ENCODE results near the gene TBCCD1. TPM values are rescaled to one million over a fixed set of nuclear protein-coding genes. Genes with fewer than 3 reads are reported as not detected.
"Not testable (repeated sequence)": the region's sequence is repeated elsewhere in the genome, so short reads cannot be mapped to it uniquely, and the experiment has no call there.

Gene TBCCD1
- total RNA-seq, 1 experiment from 2014 or later = 14.5 TPM

GRCh38 chr3:186502138-186502948 lies 64.8 kb downstream of the TBCCD1 start:
- Histone ChIP-seq H3K4me1 (ENCODE audit: control insufficient read depth, insufficient read depth, low read length) (no peaks in the 10 kb centered on the region), H3K27me3 (ENCODE audit: control insufficient read depth, insufficient read depth, low read length) (peaks cover 32% of the 10 kb centered on the region), H3K4me3 (ENCODE audit: low read depth in 2 of 2, low read length in 2 of 2) (peak overlapping the region in 1 of 2 experiments; percentile 11; a peak in 1 of 4 replicates), H3K27ac (ENCODE audit: low read length) (no peak overlapping the region), H3K9me3 (ENCODE audit: control insufficient read depth, insufficient read depth, low read depth, low read length) (no peaks in the 10 kb centered on the region), H3K36me3 (ENCODE audit: control insufficient read depth, insufficient read depth, low read length) (no peaks in the 10 kb centered on the region)
- intact Hi-C loops (cut with micrococcal nuclease; ENCODE audit: unreplicated experiment) (no loop called here), in situ Hi-C loops (cut with HindIII; ENCODE audit: low pct_unique_long_range_greater_than_20kb, low sequenced_read_pairs) (no loop called here)
- ChIA-PET POLR2A (no interaction called here), CTCF (no interaction called here)
- DNase-seq (ENCODE audit: low read depth, low spot score) = no peak
- TF ChIP-seq SIN3A (IDR thresholded peaks at IDR 0.05; ENCODE audit: borderline replicate concordance, insufficient read depth, low read depth, low read length) (no peak), TCF7L2 (IDR thresholded peaks at IDR 0.05; ENCODE audit: low read depth, low read length) (no peak), POLR2AphosphoS5 (IDR thresholded peaks at IDR 0.05; ENCODE audit: low read depth, low read length) (no peak), CTCF (IDR thresholded peaks at IDR 0.05) (no peak)
- TF ChIP-seq, protein P1, sequence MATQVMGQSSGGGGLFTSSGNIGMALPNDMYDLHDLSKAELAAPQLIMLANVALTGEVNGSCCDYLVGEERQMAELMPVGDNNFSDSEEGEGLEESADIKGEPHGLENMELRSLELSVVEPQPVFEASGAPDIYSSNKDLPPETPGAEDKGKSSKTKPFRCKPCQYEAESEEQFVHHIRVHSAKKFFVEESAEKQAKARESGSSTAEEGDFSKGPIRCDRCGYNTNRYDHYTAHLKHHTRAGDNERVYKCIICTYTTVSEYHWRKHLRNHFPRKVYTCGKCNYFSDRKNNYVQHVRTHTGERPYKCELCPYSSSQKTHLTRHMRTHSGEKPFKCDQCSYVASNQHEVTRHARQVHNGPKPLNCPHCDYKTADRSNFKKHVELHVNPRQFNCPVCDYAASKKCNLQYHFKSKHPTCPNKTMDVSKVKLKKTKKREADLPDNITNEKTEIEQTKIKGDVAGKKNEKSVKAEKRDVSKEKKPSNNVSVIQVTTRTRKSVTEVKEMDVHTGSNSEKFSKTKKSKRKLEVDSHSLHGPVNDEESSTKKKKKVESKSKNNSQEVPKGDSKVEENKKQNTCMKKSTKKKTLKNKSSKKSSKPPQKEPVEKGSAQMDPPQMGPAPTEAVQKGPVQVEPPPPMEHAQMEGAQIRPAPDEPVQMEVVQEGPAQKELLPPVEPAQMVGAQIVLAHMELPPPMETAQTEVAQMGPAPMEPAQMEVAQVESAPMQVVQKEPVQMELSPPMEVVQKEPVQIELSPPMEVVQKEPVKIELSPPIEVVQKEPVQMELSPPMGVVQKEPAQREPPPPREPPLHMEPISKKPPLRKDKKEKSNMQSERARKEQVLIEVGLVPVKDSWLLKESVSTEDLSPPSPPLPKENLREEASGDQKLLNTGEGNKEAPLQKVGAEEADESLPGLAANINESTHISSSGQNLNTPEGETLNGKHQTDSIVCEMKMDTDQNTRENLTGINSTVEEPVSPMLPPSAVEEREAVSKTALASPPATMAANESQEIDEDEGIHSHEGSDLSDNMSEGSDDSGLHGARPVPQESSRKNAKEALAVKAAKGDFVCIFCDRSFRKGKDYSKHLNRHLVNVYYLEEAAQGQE (IDR thresholded peaks at IDR 0.05; ENCODE audit: insufficient read depth in 1 of 2, low read depth in 2 of 2, low read length in 1 of 2) = no peak
- BruUV-seq (replicated peaks) = no TSS peak
- ATAC-seq = peak; percentile 82

- DNase-seq (ENCODE audit: low read depth, low spot score); H3K36me3 ChIP-seq (ENCODE audit: control insufficient read depth, insufficient read depth, low read length); H3K4me1 ChIP-seq (ENCODE audit: control insufficient read depth, insufficient read depth, low read length); H3K9me3 ChIP-seq (ENCODE audit: control insufficient read depth, insufficient read depth, low read depth, low read length); in situ Hi-C loops (cut with HindIII; ENCODE audit: low pct_unique_long_range_greater_than_20kb, low sequenced_read_pairs); H3K27ac ChIP-seq (ENCODE audit: low read length); CTCF ChIA-PET; ATAC-seq; BruUV-seq (replicated peaks); H3K4me3 ChIP-seq (ENCODE audit: low read depth in 2 of 2, low read length in 2 of 2); POLR2A ChIA-PET; intact Hi-C loops (cut with micrococcal nuclease; ENCODE audit: unreplicated experiment): not testable (repeated sequence)
- H3K27me3 ChIP-seq (ENCODE audit: control insufficient read depth, insufficient read depth, low read length) = peaks cover 20% of the 10 kb centered on the region
These were observed 67.2 kb downstream of the TBCCD1 start for GRCh38 chr3:186499949-186500348.

DNA sequence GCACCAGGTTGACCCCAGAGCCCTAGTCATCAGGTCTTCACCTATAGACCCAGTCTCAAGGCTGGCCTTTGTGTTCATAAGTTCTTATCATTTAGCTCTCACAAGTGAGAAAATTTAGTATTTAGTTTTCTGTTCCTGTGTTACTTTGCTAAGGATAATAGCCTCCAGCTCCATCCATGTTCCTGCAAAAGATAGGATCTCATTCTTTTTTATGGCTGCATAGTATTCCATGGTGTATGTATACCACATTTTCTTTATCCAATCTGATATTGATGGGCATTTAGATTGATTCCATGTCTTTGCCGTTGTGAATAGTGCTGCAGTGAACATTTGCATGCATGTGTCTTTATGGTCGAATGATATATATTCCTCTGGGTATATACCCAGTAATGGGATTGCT lies 69.1 kb downstream of the TBCCD1 start:
- DNase-seq (ENCODE audit: low read depth, low spot score); H3K4me1 ChIP-seq (ENCODE audit: control insufficient read depth, insufficient read depth, low read length); H3K4me3 ChIP-seq (ENCODE audit: low read depth in 2 of 2, low read length in 2 of 2); H3K9me3 ChIP-seq (ENCODE audit: control insufficient read depth, insufficient read depth, low read depth, low read length); ATAC-seq; in situ Hi-C loops (cut with HindIII; ENCODE audit: low pct_unique_long_range_greater_than_20kb, low sequenced_read_pairs); H3K36me3 ChIP-seq (ENCODE audit: control insufficient read depth, insufficient read depth, low read length); H3K27ac ChIP-seq (ENCODE audit: low read length); intact Hi-C loops (cut with micrococcal nuclease; ENCODE audit: unreplicated experiment); BruUV-seq (replicated peaks); CTCF ChIA-PET; POLR2A ChIA-PET: not testable (repeated sequence)
- H3K27me3 ChIP-seq (ENCODE audit: control insufficient read depth, insufficient read depth, low read length) = peaks cover 10% of the 10 kb centered on the region

All from Panc1 (cell line).